Measurements from ENCODE around the gene RAP1A.
A peak's percentile ranks its signal among the peaks of the same experiment; 100 is the strongest.
"Not testable (repeated sequence)": the region's sequence is repeated elsewhere in the genome, so short reads cannot be mapped to it uniquely, and the experiment has no call there.

Gene RAP1A

DNA sequence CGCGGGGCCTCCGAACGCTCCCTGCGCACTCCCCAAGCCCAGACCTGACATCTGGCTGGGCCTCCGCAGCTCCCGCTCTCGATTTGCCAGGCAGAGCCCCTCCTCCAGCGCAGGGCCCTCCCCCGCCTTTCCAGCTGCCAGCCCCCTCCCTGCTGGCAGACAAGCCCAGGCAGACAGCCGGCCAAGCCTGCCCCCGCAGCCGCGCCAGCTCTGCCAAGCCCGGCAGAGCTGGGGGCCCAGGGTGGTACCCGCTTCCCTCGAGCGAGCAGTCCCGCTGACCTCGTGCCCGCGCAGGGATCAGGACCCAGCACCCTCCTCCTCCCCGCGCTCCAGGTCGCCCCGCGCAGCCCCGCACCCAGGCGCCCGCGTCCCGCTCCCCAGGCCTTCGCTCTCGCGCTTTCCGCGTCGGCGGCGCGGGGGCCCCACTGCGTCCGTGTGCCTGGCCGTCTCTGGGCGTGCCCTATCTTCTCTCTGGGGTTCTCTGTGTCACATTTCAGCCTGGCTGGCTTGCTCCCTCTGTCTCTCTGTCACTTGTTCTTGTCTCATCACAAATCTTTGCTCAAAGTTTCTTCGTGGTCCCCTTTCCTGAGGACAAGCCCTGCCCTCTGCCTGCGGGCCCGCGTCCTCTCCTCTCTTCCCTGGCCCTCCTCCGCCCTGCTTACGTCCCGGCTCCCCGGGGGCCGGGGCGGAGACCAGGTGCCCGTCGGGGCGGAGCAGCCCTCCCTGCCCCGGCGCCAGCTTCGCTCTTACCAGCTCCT is 119.0 kb downstream of the RAP1A start:
- DNase-seq: peak in 5 of 6 experiments; percentile 30 to 46 (median 38)

DNA sequence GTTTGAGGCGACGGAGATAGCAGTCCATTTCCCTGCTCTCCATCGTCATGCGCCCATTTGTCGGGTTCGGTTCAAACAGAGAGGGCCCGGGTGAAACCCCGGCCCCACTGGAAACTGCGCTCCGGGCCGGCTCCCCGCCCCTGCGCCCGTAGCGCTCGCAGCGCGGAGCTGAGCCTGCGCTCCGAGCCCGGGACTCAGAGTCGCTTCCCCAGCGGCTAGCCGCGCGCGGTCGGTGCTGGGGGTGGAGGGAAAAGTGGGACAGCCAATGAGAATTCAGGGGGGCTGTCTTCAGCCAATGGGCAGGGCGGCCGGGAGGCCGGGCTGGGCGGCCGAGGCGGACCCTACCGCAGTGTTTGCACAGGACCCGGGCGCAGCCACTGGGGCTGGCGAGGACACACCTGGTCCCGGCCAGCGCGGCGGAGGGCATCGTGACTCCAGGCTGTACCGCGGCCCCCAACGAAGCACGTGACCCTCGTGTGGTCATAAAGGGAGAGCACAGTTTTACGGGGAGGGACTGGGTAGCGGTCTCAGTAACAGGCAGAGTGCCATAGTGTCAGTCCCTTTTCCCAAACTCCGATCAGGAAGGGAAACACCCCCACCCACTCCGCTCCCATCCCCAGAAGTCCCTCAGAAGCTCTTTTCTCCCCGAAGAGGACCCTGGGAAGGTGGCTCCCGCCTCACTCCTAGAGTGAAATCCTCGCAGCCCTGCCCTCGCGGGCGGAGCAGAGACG is 119.8 kb downstream of the RAP1A start, which contains the start of gene INKA2:
Gene INKA2 (minus strand): TSS at position 202 of the 731 bp plus-strand sequence. CDS start 153 bp downstream, at position 49.
- DNase-seq: peak in 5 of 6 experiments; percentile 6 to 49 (median 36)

DNA sequence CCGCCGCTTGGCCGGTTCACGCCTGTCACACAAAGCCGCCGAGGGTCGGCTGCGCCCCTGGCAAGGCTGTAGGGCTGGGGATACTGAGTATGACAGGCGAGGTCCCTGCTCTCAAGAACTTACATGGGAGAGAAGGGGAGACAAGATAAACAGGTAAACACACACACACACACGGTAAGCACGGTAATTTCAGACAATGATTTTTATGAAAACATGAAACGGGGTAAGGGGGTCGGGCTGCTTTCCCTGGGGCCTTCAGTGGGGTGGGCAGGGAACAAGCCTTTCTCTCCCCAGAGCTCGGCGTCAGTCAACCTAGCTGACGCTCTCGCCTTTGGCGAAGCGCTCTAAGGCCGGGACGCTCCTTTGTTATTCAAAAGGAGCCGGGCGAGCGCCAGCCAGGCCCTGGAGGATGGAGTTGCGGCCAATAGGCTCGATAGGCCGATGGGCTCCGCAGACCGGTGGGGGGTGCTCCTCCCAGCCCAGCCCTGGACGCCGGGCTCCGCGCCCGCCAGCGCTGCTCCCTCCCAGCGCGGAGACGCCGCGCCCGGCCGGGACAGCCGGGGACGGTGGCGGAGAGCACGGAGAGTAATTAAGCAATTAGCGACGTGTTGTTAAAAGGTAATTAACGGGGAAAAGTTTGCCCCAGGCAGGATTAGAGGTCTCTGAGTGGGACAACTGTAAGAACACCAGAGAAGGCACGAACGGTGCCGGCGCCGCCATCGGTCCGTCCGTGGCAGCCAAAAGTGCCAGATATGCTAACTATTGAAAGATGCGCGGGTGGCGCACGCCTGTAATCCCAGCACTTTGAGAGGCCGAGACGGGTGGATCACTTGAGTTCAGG is 120.6 kb downstream of the RAP1A start:
- DNase-seq: peak in 1 of 6 experiments; percentile 28

GRCh38 chr1:111742292-111742691 is 122.7 kb downstream of the RAP1A start:
- DNase-seq: not testable (repeated sequence)

- no peak for DNase-seq
Observed at GRCh38 chr1:111742938-111743549, 123.5 kb downstream of the RAP1A start.

GRCh38 chr1:111743679-111744101 is 124.1 kb downstream of the RAP1A start:
- DNase-seq: no peak

- no peak for DNase-seq
Observed at GRCh38 chr1:111745675-111746613, 126.4 kb downstream of the RAP1A start.

GRCh38 chr1:111746614-111746999 is 127.0 kb downstream of the RAP1A start:
- no peak for DNase-seq

- DNase-seq: peak in 4 of 6 experiments; percentile 21 to 34 (median 26)
Observed at GRCh38 chr1:111747282-111747734, 127.7 kb downstream of the RAP1A start.

DNA sequence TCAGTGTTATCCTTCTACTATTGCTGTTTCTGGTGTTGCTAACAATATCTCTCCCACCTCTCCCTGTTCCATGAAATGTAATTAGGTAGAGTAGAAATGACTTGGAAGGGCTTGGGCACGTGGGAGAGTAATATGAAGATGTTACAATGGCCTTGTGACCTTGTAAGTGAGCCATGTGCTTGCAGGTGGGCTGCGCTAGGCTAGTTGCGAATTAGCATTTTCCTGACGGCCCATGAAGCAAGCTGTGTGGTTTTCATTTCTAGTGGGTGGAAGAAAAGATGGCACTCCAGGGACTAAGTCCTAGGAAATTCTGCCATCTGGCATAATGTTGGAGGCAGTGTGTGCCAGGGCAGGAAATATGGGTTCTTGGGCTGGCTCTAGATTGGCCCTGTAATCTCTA is 128.4 kb downstream of the RAP1A start:
- no peak for DNase-seq

DNA sequence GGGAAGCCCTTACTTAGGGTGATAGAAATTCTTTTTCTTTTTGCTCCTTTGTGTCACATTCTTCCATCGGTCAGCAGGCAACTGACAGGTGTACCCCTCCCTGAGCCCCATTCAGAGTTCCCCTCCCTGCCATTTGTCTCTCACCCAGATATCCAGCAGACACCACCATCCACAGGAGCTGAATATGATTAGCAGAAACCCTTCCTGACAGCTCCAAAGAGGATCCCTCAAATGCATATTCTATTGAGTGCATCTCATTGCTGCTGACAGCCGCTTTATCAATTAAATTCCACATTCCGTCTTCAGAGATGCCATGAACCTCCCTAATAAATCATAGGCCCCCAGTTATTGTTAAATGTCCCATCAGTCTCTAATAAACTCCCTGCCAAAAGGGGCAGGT is 130.0 kb downstream of the RAP1A start:
- DNase-seq: no peak

- DNase-seq: no peak
Observed at GRCh38 chr1:111750856-111751255, 131.3 kb downstream of the RAP1A start.

DNA sequence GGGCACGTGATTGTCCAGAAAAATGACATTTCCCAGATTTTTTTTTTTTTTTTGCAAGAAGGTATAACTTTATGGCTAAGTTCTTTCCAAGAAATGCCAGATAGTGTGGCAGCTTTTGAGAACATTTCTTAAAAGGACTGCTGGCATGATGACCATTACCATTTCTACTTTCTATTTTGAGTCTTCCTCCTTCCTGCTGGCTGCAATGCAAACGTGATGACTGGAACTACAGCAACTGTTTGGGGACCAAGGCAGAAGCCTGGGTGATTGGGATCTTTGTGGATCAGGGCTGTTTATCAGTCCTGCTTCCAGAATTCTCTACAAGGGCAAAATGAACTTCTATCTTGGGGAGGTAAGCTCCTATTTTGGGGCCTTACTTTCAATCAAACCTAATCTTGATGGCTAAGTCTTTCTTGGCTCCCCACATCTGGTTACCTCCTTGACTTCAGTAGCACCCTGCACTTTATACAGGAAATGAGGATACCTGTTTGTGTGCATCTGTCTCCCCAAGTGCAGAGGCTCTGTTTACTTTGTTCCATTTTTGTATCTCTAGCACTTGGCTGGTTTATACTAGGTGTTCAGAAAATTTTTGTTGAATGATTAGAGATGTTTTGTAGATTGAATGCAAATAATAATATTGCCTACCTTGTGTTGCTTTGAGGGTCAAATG is 132.5 kb downstream of the RAP1A start:
- DNase-seq: no peak

GRCh38 chr1:111754984-111755330 is 135.4 kb downstream of the RAP1A start:
- DNase-seq: peak in 1 of 6 experiments; percentile 41

- DNase-seq: peak; percentile 89 to 98 (median 96)
Observed at GRCh38 chr1:111755331-111756123, 135.9 kb downstream of the RAP1A start, which contains the start of gene DDX20. Gene DDX20 (plus strand): TSS chr1:111755901. CDS start chr1:111755925, 24 bp downstream.

GRCh38 chr1:111756124-111756513 is 136.5 kb downstream of the RAP1A start:
- no peak for DNase-seq

GRCh38 chr1:111758373-111758772 is 138.8 kb downstream of the RAP1A start:
- DNase-seq: no peak

GRCh38 chr1:111761717-111762116 is 142.1 kb downstream of the RAP1A start:
- no peak for DNase-seq

- no peak for DNase-seq
Observed at GRCh38 chr1:111762332-111762731, 142.7 kb downstream of the RAP1A start.
